HG02759 (cell line): ENCODE measurements around the gene CYP2R1.

Experiments used
- ATAC-seq: cut with Tn5 transposase; IDR thresholded peaks from one replicate; pipeline ENCODE4 v1.9.1; 2021; ENCODE audit warnings: mild to moderate bottlenecking, moderate library complexity; ENCODE audit not compliant: unreplicated experiment

Gene CYP2R1

GRCh38 chr11:14892036-14892556 is at the start of gene CYP2R1:
TSS of gene CYP2R1 (minus strand) at chr11:14892231. CDS start at chr11:14892205, 26 bp downstream.
- ATAC-seq, result peak; percentile 93

- ATAC-seq, result no peak
Observed at GRCh38 chr11:14938936-14939335, 46.9 kb upstream of the CYP2R1 start.

GRCh38 chr11:14934641-14935351 is 42.8 kb upstream of the CYP2R1 start:
- ATAC-seq, result no peak

GRCh38 chr11:14932447-14932846 is 40.4 kb upstream of the CYP2R1 start:
- no peak for ATAC-seq

- ATAC-seq, result no peak
Observed at GRCh38 chr11:14930369-14930768, 38.3 kb upstream of the CYP2R1 start.

- no peak for ATAC-seq
Observed at GRCh38 chr11:14927146-14927545, 35.1 kb upstream of the CYP2R1 start.

GRCh38 chr11:14924318-14924717 is 32.3 kb upstream of the CYP2R1 start:
- no peak for ATAC-seq

GRCh38 chr11:14916403-14916802 is 24.4 kb upstream of the CYP2R1 start:
- no peak for ATAC-seq

GRCh38 chr11:14914536-14914935 is 22.5 kb upstream of the CYP2R1 start:
- ATAC-seq, result no peak

- ATAC-seq, result peak; percentile 17
Observed at GRCh38 chr11:14908214-14908880, 16.3 kb upstream of the CYP2R1 start.

GRCh38 chr11:14907411-14908213 is 15.6 kb upstream of the CYP2R1 start:
- peak; percentile 47 for ATAC-seq

GRCh38 chr11:14906993-14907392 is 15.0 kb upstream of the CYP2R1 start:
- no peak for ATAC-seq

- no peak for ATAC-seq
Observed at GRCh38 chr11:14906578-14906977, 14.5 kb upstream of the CYP2R1 start.

GRCh38 chr11:14905104-14906033 is 13.3 kb upstream of the CYP2R1 start:
- peak; percentile 67 for ATAC-seq

- peak; percentile 53 for ATAC-seq
Observed at GRCh38 chr11:14904745-14905103, 12.7 kb upstream of the CYP2R1 start.

GRCh38 chr11:14902650-14903350 is 10.8 kb upstream of the CYP2R1 start:
- no peak for ATAC-seq

- ATAC-seq, result no peak
Observed at GRCh38 chr11:14898906-14899305, 6.9 kb upstream of the CYP2R1 start.

- no peak for ATAC-seq
Observed at GRCh38 chr11:14898355-14898754, 6.3 kb upstream of the CYP2R1 start.

- no peak for ATAC-seq
Observed at GRCh38 chr11:14894657-14895598, 2.9 kb upstream of the CYP2R1 start.
